Measurements from ENCODE around the gene KCTD13. TPM values are rescaled to one million over a fixed set of nuclear protein-coding genes. Genes with fewer than 3 reads are reported as not detected.

The KCTD13 gene
- total and polyA plus RNA-seq, 10 of the 15 experiments (the other 5 are each of a cell fraction or from before 2014, with no cell fraction given): 3.3 to 29.2 (median 12.5) TPM

DNA sequence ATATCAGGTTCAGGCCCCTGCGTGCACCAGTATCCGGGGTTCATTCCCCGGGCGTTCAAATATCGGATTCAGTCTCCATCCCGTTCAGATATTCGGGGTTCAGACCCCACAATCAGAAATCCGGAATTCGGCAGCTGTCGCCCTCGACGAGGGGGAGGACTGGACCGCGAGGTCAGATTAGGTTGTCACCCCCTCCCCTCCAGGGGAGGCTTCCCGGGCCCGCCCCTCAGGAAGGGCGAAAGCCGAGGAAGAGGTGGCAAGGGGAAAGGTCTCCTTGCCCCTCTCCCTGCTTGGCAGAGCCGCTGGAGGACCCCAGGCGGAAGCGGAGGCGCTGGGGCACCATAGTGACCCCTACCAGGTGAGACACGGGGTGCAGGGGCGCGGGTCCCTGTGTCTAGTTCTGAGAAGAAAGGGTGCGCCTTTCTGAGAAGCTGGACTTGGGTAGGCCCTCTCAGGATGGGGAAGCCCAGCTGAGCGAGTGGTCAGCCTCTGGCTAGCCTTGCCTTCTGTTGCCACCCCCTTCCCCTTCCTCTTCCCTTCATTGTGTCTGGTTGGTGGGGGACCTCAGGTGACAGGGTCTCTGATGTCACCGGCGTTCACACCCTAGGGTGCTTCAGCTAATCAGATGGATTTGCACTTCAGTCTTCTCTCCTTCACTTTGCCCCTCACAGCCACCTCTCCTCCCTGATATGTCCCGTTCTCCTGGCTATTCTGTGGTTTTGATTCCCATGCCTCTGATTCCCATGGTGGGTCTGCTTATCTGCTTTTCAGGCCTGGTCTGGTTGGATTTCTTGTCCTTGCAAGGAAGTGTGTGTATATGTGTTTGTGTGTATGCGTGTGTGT is 48.5 kb upstream of the KCTD13 start:
- no peak for FAIRE-seq

More for the DNA sequence above, 48.5 kb upstream of the KCTD13 start:
- Histone ChIP-seq H3K9ac (ENCODE audit: control insufficient read depth, insufficient read depth, low read length) (peak overlapping the region; percentile 86), H4K20me1 (ENCODE audit: control insufficient read depth, insufficient read depth) (no peaks in the 10 kb centered on the region), H3K4me1 (ENCODE audit: control insufficient read depth, insufficient read depth, low read length) (peaks cover 9% of the 10 kb centered on the region), H2AFZ (ENCODE audit: control insufficient read depth, low read depth, low read length) (no peak overlapping the region), H3K79me2 (ENCODE audit: control insufficient read depth, insufficient read depth, low read length) (peaks cover 37% of the 10 kb centered on the region), H3K4me3 (peak overlapping the region; percentile 99), H3K27ac (ENCODE audit: control insufficient read depth, insufficient read depth) (peak overlapping the region; percentile 90), H3K4me2 (ENCODE audit: control insufficient read depth, insufficient read depth) (peak overlapping the region; percentile 91), H3K36me3 (ENCODE audit: control insufficient read depth in 2 of 2, insufficient read depth in 2 of 2, low read length in 1 of 2) (peaks cover 11 to 14% of the 10 kb centered on the region in 2 experiments), H3K9me3 (replicated peaks; ENCODE audit: control insufficient read depth, insufficient read depth, low read length) (no peaks in the 10 kb centered on the region; the same call in 2 of the 3 replicates), H3K27me3 (replicated peaks in 1 of 2; ENCODE audit: control insufficient read depth in 2 of 2, insufficient read depth in 2 of 2, low read length in 1 of 2) (no peaks in the 10 kb centered on the region)
- WGBS (ENCODE audit: insufficient coverage, insufficient replicate concordance, low lambda C conversion rate, missing lambda C conversion rate): 1% methylated on average over 30 of the region's 31 CpGs
- ChIA-PET SMC1A (ENCODE audit: uncharacterized antibody, unreplicated experiment) (interaction anchor here (1.9 to 3.2 kb wide), 3 partner anchors 12 to 19 kb away, joined by 4 to 20 read pairs (median 11); partner anchors contain the start of gene TMEM219), POLR2A (interaction anchor here (0.6 to 6.0 kb wide), 9 partner anchors 13 to 1296 kb away, joined by 3 to 53 read pairs (median 9); partner anchors contain the start of genes HIRIP3, INO80E, KCTD13 and PAGR1), CTCF (interaction anchor here (1.5 to 2.8 kb wide), 5 partner anchors 12 to 157 kb away, joined by 5 to 14 read pairs (median 8); partner anchors contain the start of genes KCTD13 and TMEM219), RAD21 (ENCODE audit: unreplicated experiment) (interaction anchor here (2.3 kb wide), 1 partner anchor 12 kb away, joined by 19 read pairs; the partner anchor contains the start of gene TMEM219)
- in situ Hi-C loops (cut with MboI): no loop called here
- DNase-seq (ENCODE audit: low read depth, low spot score): no peak
- peak; percentile 40 for ATAC-seq
- BruUV-seq (replicated peaks): no TSS peak
- no peak for TF ChIP-seq SUPT20H (IDR thresholded peaks at IDR 0.05; ENCODE audit: borderline replicate concordance, control insufficient read depth, low read depth, low read length)
- TF ChIP-seq RCOR1 (conservative IDR thresholded peaks at IDR 0.05; ENCODE audit: low read depth, low read length): no peak
- TF ChIP-seq RAD51 (IDR thresholded peaks at IDR 0.05): peak; percentile 35; the same call in 1 of the 2 replicates
- TF ChIP-seq CHD2 (IDR thresholded peaks at IDR 0.05; ENCODE audit: borderline replicate concordance, low read depth, low read length): no peak
- TF ChIP-seq RUNX3 (IDR thresholded peaks at IDR 0.05; ENCODE audit: low read length): 0 out of 2 replicates have a peak, but pooled peaks have one; percentile 7
- TF ChIP-seq BACH1 (IDR thresholded peaks at IDR 0.05; ENCODE audit: borderline replicate concordance): 0 out of 2 replicates have a peak, but pooled peaks have one; percentile 19
- peak; percentile 30; the same call in 1 of the 2 replicates for TF ChIP-seq SPI1 (IDR thresholded peaks at IDR 0.05; ENCODE audit: borderline replicate concordance, insufficient read depth, low read depth, low read length)
- TF ChIP-seq, protein P1, sequence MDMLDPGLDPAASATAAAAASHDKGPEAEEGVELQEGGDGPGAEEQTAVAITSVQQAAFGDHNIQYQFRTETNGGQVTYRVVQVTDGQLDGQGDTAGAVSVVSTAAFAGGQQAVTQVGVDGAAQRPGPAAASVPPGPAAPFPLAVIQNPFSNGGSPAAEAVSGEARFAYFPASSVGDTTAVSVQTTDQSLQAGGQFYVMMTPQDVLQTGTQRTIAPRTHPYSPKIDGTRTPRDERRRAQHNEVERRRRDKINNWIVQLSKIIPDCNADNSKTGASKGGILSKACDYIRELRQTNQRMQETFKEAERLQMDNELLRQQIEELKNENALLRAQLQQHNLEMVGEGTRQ (IDR thresholded peaks at IDR 0.05; ENCODE audit: borderline replicate concordance, low read depth, low read length): no peak
- TF ChIP-seq NR2F1 (conservative IDR thresholded peaks at IDR 0.05): peak; percentile 36
- TF ChIP-seq, protein P2, sequence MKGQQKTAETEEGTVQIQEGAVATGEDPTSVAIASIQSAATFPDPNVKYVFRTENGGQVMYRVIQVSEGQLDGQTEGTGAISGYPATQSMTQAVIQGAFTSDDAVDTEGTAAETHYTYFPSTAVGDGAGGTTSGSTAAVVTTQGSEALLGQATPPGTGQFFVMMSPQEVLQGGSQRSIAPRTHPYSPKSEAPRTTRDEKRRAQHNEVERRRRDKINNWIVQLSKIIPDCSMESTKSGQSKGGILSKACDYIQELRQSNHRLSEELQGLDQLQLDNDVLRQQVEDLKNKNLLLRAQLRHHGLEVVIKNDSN (IDR thresholded peaks at IDR 0.05; ENCODE audit: borderline replicate concordance, extremely low read length, insufficient read depth, low read depth, low read length): peak; percentile 2
- 0 out of 2 replicates have a peak, but pooled peaks have one; percentile 29 for TF ChIP-seq HDGF (IDR thresholded peaks at IDR 0.05)
- intact Hi-C loops (cut with micrococcal nuclease; ENCODE audit: unreplicated experiment): no loop called here

Data from GM12878 (cell line).